Gastroesophageal sphincter (tissue), 3 donors: ENCODE measurements around the gene TECPR1.

Experiments
- CTCF ChIP-seq, 4 experiments: fragments of 200-600 bp in 2 of 4; fragments of 450-650 bp in 2 of 4; sonication (generic) in 1 of 4; IDR thresholded peaks; one replicate each; pipeline ENCODE4 v1.5.1; 2017 to 2019; ENCODE audit warnings: antibody characterized with exemption in 4 of 4, mild to moderate bottlenecking in 2 of 4, moderate library complexity in 2 of 4
- POLR2A ChIP-seq, 2 donors: fragments of 450-650 bp; IDR thresholded peaks; one replicate each; pipeline ENCODE4 v1.6.1; 2017; ENCODE audit warnings: antibody characterized with exemption in 2 of 2, mild to moderate bottlenecking in 2 of 2, moderate library complexity in 1 of 2
- POLR2AphosphoS5 ChIP-seq: sonication (generic); formaldehyde crosslinking; IDR thresholded peaks from one replicate; pipeline ENCODE4 v1.6.1; 2017; ENCODE audit warnings: antibody characterized with exemption

- TF ChIP-seq CTCF (IDR thresholded peaks at IDR 0.05) (no peak), POLR2A (IDR thresholded peaks at IDR 0.05) (no peak), POLR2AphosphoS5 (no peak)
These were observed 508 bp upstream of the TECPR1 start for GRCh38 chr7:98252425-98253054.
